ENCODE results near the gene RIGI.

DNA sequence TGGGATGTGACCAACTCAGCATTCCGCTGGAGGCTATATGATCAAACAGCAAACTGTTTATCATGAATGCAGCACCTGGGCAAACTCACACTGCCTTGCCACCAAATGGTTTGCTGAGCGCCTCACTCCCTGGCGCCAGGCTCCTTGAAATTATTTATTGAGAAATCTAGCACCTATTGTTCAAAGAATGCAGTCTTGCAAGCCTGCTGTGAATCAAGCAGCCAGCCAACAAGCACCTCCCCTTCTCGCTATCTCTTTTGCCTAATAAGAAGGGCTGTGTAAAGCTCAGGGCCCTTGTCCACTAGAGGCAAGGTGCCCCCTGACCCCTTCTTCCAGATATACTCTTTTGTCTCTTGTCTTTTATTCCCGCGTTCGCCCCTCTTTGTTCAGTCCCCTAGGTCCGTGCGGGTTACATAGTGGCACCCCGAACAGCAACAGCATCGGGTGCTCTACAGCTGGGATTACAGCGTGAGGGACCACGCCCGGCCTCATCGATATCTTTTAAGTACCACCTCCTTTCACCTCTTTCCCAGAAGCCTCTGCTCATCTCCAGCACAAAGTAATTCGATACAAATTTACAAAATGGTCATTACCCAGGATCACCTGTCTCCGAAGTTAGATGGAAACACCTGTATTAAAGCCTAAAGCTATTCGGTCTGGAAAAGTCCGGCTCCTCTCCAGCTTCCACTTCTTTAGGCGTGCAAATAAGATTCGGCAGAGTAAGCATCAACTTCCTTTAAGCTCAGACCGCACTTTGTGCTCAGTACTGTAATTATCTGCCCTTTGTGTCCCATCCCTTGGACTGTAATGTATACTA is 896 bp downstream of the RIGI start:
- TF ChIP-seq, protein P1, sequence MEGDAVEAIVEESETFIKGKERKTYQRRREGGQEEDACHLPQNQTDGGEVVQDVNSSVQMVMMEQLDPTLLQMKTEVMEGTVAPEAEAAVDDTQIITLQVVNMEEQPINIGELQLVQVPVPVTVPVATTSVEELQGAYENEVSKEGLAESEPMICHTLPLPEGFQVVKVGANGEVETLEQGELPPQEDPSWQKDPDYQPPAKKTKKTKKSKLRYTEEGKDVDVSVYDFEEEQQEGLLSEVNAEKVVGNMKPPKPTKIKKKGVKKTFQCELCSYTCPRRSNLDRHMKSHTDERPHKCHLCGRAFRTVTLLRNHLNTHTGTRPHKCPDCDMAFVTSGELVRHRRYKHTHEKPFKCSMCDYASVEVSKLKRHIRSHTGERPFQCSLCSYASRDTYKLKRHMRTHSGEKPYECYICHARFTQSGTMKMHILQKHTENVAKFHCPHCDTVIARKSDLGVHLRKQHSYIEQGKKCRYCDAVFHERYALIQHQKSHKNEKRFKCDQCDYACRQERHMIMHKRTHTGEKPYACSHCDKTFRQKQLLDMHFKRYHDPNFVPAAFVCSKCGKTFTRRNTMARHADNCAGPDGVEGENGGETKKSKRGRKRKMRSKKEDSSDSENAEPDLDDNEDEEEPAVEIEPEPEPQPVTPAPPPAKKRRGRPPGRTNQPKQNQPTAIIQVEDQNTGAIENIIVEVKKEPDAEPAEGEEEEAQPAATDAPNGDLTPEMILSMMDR (conservative IDR thresholded peaks at IDR 0.05; ENCODE audit: low read depth, low read length), result no peak
- TF ChIP-seq POLR2A (IDR thresholded peaks at IDR 0.05; ENCODE audit: low read depth, low read length) (no peak), RAD21 (IDR thresholded peaks at IDR 0.05; ENCODE audit: low read length) (no peak), CHD1 (IDR thresholded peaks at IDR 0.05; ENCODE audit: low read depth, low read length) (no peak), RFX5 (IDR thresholded peaks at IDR 0.05; ENCODE audit: low read depth, low read length) (no peak), BHLHE40 (IDR thresholded peaks at IDR 0.05; ENCODE audit: low read depth, low read length) (no peak), CEBPB (IDR thresholded peaks at IDR 0.05; ENCODE audit: low read depth, low read length) (no peak), MXI1 (IDR thresholded peaks at IDR 0.05; ENCODE audit: borderline replicate concordance, low read depth, low read length) (no peak), MAZ (IDR thresholded peaks at IDR 0.05; ENCODE audit: borderline replicate concordance, low read depth, low read length) (no peak), RCOR1 (IDR thresholded peaks at IDR 0.05; ENCODE audit: insufficient replicate concordance, low read length) (no peak), MAFK (IDR thresholded peaks at IDR 0.05; ENCODE audit: low read depth, low read length) (no peak), FOS (IDR thresholded peaks at IDR 0.05; ENCODE audit: low read depth, low read length) (no peak)
- TF ChIP-seq, protein P2, sequence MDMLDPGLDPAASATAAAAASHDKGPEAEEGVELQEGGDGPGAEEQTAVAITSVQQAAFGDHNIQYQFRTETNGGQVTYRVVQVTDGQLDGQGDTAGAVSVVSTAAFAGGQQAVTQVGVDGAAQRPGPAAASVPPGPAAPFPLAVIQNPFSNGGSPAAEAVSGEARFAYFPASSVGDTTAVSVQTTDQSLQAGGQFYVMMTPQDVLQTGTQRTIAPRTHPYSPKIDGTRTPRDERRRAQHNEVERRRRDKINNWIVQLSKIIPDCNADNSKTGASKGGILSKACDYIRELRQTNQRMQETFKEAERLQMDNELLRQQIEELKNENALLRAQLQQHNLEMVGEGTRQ (IDR thresholded peaks at IDR 0.05; ENCODE audit: low read depth, low read length), result no peak
